ENCODE measurements around the gene PAK4.

DNA sequence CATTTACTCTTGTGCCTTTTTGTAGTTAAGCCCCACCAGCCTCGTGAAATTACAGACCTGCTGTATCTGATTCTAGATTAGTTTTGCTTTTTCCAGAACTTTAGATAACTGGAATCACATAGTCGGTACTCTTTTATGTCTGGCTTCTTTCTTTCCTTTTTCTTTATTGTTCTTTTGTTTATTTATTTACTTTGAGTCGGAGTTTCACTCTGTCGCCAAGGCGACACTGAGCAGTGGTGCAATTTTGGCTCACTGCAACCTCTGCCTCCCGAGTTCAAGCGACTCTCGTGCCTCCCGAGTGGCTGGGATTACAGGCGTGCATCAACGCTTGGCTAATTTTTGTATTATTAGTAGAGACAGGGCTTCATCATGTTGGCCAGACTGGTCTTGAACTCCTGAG, 65.2 kb downstream of the PAK4 start:
- TF ChIP-seq SUZ12 (IDR thresholded peaks at IDR 0.05; ENCODE audit: extremely low read depth, insufficient read depth, insufficient read length) (no peak), YY1 (IDR thresholded peaks at IDR 0.05; ENCODE audit: insufficient read depth, insufficient read length) (no peak)
